HK-2 (cell line): ENCODE measurements around the gene HIVEP2.
A peak's percentile ranks its signal among the peaks of the same experiment; 100 is the strongest.
"Not testable (repeated sequence)": the region's sequence is repeated elsewhere in the genome, so short reads cannot be mapped to it uniquely, and the experiment has no call there.

Experiments used
- DNase-seq: peaks from one replicate; pipeline ENCODE4 v3.0.0-alpha.2; 2018; ENCODE audit not compliant: unreplicated experiment

The HIVEP2 gene

GRCh38 chr6:142945049-142945445 lies at the start of gene HIVEP2:
TSS of gene HIVEP2 (minus strand) at chr6:142945176. CDS start at chr6:142774738, 170,438 bp downstream.
- DNase-seq, result peak; percentile 89

GRCh38 chr6:142993977-142994376 lies 49.0 kb upstream of the HIVEP2 start:
- no peak for DNase-seq

- no peak for DNase-seq
Measured at GRCh38 chr6:142987490-142987889, 42.5 kb upstream of the HIVEP2 start.

GRCh38 chr6:142985281-142985680 lies 40.3 kb upstream of the HIVEP2 start:
- DNase-seq, result no peak

- no peak for DNase-seq
Measured at GRCh38 chr6:142984386-142984785, 39.4 kb upstream of the HIVEP2 start.

- no peak for DNase-seq
Measured at GRCh38 chr6:142975365-142975764, 30.4 kb upstream of the HIVEP2 start.

- not testable (repeated sequence) for DNase-seq
Measured at GRCh38 chr6:142970941-142971340, 26.0 kb upstream of the HIVEP2 start.

GRCh38 chr6:142968601-142969000 lies 23.6 kb upstream of the HIVEP2 start:
- DNase-seq, result no peak

GRCh38 chr6:142966294-142966693 lies 21.3 kb upstream of the HIVEP2 start:
- no peak for DNase-seq

- no peak for DNase-seq
Measured at GRCh38 chr6:142965164-142965563, 20.2 kb upstream of the HIVEP2 start.

- DNase-seq, result no peak
Measured at GRCh38 chr6:142960098-142960497, 15.1 kb upstream of the HIVEP2 start.

GRCh38 chr6:142958343-142958742 lies 13.4 kb upstream of the HIVEP2 start:
- no peak for DNase-seq

- DNase-seq, result no peak
Measured at GRCh38 chr6:142956726-142957125, 11.8 kb upstream of the HIVEP2 start.

- DNase-seq, result no peak
Measured at GRCh38 chr6:142954844-142955243, 9.9 kb upstream of the HIVEP2 start.

- DNase-seq, result no peak
Measured at GRCh38 chr6:142953373-142954273, 8.6 kb upstream of the HIVEP2 start.

GRCh38 chr6:142952614-142953013 lies 7.6 kb upstream of the HIVEP2 start:
- no peak for DNase-seq

- no peak for DNase-seq
Measured at GRCh38 chr6:142950291-142950690, 5.3 kb upstream of the HIVEP2 start.

GRCh38 chr6:142947714-142948480 lies 2.9 kb upstream of the HIVEP2 start:
- DNase-seq, result no peak

GRCh38 chr6:142946924-142947713 lies 2.1 kb upstream of the HIVEP2 start:
- DNase-seq, result peak; percentile 82

- peak; percentile 97 for DNase-seq
Measured at GRCh38 chr6:142946181-142946923, 1.4 kb upstream of the HIVEP2 start.

GRCh38 chr6:142945446-142946180 lies 637 bp upstream of the HIVEP2 start:
- no peak for DNase-seq
